GM12874 (cell line): ENCODE results near the gene ZNF683.

Experiments
- CTCF ChIP-seq: IDR thresholded peaks from 2 replicates; pipeline ENCODE4 v1.5.1; 2011; ENCODE audit warnings: low read depth, mild to moderate bottlenecking, control low read depth, low read length, moderate library complexity; ENCODE audit not compliant: insufficient read depth

The ZNF683 gene

DNA sequence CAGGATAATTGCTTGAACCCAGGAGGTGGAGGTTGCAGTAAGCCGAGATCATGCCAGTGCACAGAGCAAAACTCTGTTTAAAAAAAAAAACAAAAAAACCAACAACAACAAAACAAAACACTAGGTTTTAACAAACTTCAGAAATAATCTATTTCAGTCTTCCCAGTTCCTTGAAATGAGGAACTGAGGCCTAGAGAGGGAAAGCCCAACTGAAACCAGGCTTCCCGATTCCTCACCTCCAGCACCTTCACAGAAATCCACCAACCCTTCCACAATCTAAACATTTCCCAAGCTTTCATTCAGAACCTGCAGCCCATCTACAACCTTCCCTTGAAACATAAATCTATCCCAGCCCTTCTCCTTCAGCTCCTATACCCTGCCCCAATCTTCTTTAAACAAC, 55.4 kb downstream of the ZNF683 start:
- TF ChIP-seq CTCF, result no peak

DNA sequence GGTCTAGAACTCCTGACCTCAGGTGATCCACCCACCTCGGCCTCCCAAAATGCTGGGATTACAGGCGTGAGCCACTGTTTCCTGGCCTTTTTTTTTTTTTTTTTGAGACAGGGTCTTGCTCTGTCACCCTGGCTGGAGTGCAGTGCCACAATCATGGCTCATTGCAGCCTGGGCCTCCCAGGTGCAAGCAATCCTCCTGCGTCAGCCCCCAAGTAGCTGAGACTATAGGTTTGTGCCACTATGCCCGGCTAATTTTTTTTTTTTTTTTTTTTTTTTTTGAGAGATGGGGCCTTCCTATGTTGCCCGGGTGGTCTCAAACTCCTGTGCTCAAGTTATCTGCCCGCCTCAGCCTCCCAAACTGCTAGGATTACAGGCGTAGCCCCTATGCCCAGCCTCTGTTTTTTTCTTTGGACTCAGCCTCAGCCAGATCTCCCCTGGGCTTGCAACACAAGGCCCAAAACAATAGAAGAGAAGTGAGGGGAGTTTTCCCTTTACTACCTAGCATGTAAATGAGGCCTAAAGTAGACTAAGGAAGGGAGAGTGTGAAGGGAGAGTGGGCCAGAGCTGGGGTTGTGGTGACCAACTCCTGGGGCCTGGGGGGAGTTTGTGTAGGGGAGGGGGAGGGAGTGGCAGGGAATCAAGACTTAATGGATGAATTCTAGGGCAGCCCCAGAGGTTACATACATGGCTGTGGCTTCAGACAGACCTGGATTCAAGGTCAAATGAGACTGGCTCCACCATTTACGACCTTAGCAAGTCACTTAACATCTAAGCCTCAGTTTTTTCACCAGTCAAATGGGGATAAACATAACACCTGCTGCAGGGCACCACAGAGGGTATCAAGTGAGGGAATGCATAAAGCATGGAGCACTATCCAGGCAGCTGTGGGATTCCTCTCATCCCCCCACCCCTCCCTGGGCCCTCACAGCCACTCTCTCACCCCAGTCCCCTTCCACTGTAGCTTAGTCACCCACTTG, 56.4 kb downstream of the ZNF683 start:
- TF ChIP-seq CTCF, result no peak

DNA sequence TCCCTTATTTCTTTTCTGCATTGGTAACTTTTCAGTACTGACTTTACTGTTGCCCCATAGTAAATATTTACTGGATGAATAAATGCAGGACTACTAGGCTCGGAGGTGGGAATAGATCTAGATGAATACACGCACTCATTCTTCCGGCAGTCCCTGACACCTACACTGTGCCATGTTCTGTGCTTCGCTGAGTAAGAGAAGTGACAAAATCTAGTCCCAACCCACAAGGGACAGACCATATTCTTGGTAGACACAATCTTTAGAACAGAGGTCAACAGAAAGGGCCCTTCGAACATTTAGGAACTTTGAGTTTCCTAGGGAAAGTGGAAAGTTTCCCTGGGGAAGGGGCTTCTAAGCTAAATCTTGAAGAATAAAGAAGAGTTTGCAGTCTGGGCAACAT, 58.0 kb downstream of the ZNF683 start:
- no peak for TF ChIP-seq CTCF
